PC-3 (cell line): ENCODE results near the gene SHC4.

Source experiments
- EZH2phosphoT487 ChIP-seq: fragments of 300-600 bp; sonication (generic); IDR thresholded peaks from 2 replicates; pipeline ENCODE4 v1.6.1; 2018; ENCODE audit warnings: mild to moderate bottlenecking, antibody characterized with exemption, low read length, borderline replicate concordance
- TF ChIP-seq, protein P1 (sequence below): fragments of 300-600 bp; sonication (generic); conservative IDR thresholded peaks from 2 replicates; pipeline ENCODE4 v1.5.1; 2017; ENCODE audit warnings: antibody characterized with exemption, low read depth, mild to moderate bottlenecking, low read length

DNA sequence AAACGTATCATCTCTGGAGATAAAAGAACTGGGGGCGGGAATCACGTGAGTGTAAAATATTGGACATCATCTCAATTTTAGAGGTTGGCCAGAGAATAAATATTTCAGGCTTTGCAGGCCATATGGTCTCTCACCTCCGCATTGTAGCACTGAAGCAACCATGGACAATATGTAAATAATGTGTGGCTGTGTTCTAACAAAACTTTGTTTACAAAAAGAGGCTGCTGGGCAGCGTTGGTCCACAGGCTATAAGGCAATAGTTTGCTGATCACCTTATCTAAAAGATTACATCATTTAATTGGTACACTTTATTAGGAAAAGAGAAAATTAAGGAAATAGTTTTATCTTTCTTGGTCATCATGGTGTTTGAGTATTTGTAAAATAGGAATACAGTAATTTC is 22.5 kb upstream of the SHC4 start:
- TF ChIP-seq, protein P1, sequence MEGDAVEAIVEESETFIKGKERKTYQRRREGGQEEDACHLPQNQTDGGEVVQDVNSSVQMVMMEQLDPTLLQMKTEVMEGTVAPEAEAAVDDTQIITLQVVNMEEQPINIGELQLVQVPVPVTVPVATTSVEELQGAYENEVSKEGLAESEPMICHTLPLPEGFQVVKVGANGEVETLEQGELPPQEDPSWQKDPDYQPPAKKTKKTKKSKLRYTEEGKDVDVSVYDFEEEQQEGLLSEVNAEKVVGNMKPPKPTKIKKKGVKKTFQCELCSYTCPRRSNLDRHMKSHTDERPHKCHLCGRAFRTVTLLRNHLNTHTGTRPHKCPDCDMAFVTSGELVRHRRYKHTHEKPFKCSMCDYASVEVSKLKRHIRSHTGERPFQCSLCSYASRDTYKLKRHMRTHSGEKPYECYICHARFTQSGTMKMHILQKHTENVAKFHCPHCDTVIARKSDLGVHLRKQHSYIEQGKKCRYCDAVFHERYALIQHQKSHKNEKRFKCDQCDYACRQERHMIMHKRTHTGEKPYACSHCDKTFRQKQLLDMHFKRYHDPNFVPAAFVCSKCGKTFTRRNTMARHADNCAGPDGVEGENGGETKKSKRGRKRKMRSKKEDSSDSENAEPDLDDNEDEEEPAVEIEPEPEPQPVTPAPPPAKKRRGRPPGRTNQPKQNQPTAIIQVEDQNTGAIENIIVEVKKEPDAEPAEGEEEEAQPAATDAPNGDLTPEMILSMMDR: no peak
- no peak for TF ChIP-seq EZH2phosphoT487
